ENCODE results near the gene PRB3. TPM values are rescaled to one million over a fixed set of nuclear protein-coding genes. Genes with fewer than 3 reads are reported as not detected.

Gene PRB3
- total RNA-seq: not detected
- long read RNA-seq, partial matches to known transcripts: 0 of 1 reads
- long read RNA-seq, other reads (novel, unspliced or antisense): 1 of 1 reads

- DNase-seq: no peak
- no peak for ATAC-seq
- intact Hi-C loops (cut with DNase I): no loop called here
These were observed at the start of gene PRB3 for GRCh38 chr12:11269607-11270006. TSS of gene PRB3 (minus strand) at chr12:11269707. CDS start at chr12:11269669, 38 bp downstream.

GRCh38 chr12:11310336-11310735, 40.8 kb upstream of the PRB3 start, which contains the start of gene PRB4:
TSS of gene PRB4 (minus strand) at chr12:11310436. CDS start at chr12:11310398, 38 bp downstream.
- ATAC-seq (no peak), DNase-seq (no peak)
- intact Hi-C loops (cut with DNase I): no loop called here

- ATAC-seq (no peak), DNase-seq (no peak)
- intact Hi-C loops (cut with DNase I): no loop called here
These were observed 37.6 kb upstream of the PRB3 start for GRCh38 chr12:11307143-11307542.

DNA sequence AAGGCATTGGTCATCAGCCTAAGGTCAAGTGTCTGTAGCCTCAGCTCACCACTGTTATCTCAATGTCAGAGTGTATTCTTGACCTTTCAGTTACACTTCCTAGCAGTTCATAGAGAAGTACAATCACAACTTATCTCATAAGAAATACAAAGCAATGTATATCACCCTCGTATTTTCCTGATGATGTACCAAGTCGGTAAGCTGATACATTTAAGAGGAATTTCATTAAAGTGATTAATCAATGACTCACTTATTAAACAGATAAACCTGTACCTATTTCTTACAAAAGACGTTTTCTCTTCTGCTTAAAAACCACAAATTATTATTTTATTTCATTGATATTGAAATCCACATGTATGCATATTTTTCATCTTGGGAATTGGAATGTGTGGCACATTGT, 3.9 kb upstream of the PRB3 start:
- intact Hi-C loops (cut with DNase I): no loop called here
- DNase-seq (no peak), ATAC-seq (no peak)

GRCh38 chr12:11264501-11264900, 5.0 kb downstream of the PRB3 start:
- intact Hi-C loops (cut with DNase I): no loop called here
- ATAC-seq: no peak
- DNase-seq: no peak

GRCh38 chr12:11246489-11246888, 23.0 kb downstream of the PRB3 start:
- ATAC-seq (no peak), DNase-seq (no peak)
- intact Hi-C loops (cut with DNase I): no loop called here

- no peak for ATAC-seq
- DNase-seq: no peak
- intact Hi-C loops (cut with DNase I): no loop called here
These were observed 26.9 kb downstream of the PRB3 start for GRCh38 chr12:11242656-11243055.

GRCh38 chr12:11240348-11240930, 29.1 kb downstream of the PRB3 start:
- DNase-seq: no peak
- no peak for ATAC-seq
- intact Hi-C loops (cut with DNase I): no loop called here

- intact Hi-C loops (cut with DNase I): no loop called here
- DNase-seq (no peak), ATAC-seq (no peak)
These were observed 31.2 kb downstream of the PRB3 start for GRCh38 chr12:11238275-11238674.

GRCh38 chr12:11233532-11233931, 36.0 kb downstream of the PRB3 start:
- ATAC-seq: no peak
- DNase-seq: no peak
- intact Hi-C loops (cut with DNase I): no loop called here

DNA sequence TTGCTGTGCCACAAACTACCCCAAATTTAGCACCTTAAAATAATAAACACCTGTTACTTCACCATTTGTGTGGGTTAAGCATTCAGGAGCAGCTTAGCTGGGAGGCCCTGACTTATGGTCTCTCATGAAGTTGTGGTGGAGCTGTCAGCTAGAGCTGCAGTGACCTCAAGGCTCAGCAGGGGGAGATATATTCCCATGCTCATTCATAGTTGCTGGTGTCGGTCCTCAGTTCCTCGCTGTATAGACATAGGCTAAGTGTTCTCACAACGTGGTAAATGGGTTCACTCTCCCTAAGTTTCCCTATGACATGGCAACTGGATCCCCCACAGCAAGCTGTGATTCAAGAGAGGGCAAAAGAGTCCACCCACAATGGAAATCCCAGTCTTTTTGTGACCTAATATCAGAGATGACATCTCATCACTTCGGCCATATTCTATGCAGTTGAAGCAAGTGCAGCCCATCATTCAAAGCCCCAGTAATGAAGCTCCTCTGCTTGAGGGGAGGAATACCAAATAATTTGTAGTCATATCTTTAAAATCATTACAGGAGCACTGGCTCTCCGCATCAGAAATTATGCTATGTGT, 41.1 kb downstream of the PRB3 start:
- intact Hi-C loops (cut with DNase I): no loop called here
- no peak for DNase-seq
- ATAC-seq: no peak

DNA sequence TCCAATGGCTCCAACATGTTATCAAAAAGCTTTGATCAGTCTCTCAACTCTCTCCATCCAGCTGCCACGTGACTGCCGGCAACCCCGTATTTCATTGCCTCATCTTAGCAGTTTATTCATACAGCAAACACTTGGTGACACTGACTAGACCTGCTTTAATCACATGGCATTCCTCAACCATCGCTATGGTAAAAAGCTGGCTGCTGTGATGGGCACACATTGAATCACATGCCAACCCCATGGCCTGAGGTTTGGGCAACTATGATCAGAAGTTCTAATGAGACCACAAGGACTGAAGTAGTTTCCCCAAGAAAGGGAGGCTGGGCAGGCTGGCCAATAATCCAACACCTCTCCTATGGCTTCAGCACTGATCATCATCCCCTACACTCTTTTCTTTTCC, 42.1 kb downstream of the PRB3 start:
- intact Hi-C loops (cut with DNase I): no loop called here
- ATAC-seq (no peak), DNase-seq (no peak)

Other genes with a start within 250 kb of the PRB3 start
- gene TAS2R19, start 247.1 kb downstream of the PRB3 start, total RNA-seq: 1 to 10 TPM; 1.2 TPM
- gene TAS2R31, start 238.3 kb downstream of the PRB3 start, total RNA-seq: 1 to 10 TPM in 1 of 2 donors, under 1 TPM in 1; 0.68 to 1.3 TPM
- gene TAS2R46, start 207.4 kb downstream of the PRB3 start, total RNA-seq: under 1 TPM; 0.50 to 0.81 TPM
- not detected for gene TAS2R43, start 177.4 kb downstream of the PRB3 start, total RNA-seq
- 1 to 10 TPM in 1 of 2 donors, under 1 TPM in 1; 0.97 to 1.5 TPM for gene TAS2R30, start 135.1 kb downstream of the PRB3 start, total RNA-seq
- 10 to 100 TPM; 14.1 to 18.1 TPM for gene SMIM10L1, start 98.5 kb downstream of the PRB3 start, total RNA-seq
- gene TAS2R42, start 82.8 kb downstream of the PRB3 start, total RNA-seq: not detected
- gene PRB4, start 40.7 kb upstream of the PRB3 start, total RNA-seq: not detected
- gene PRB2, start 125.9 kb upstream of the PRB3 start, total RNA-seq: not detected